Activated T-helper 9 cell treated with anti-CD3 and anti-CD28 coated beads, Interleukin-2, amount 50 U/mL, for 16 hours (primary cell): ENCODE measurements around the gene EVC2.

Experiments
- DNase-seq: peaks from one replicate; pipeline ENCODE4 v3.0.0-alpha.2; 2020; ENCODE audit warnings: low read depth

EVC2 gene

GRCh38 chr4:5566991-5567390 is 141.4 kb downstream of the EVC2 start:
- no peak for DNase-seq

DNA sequence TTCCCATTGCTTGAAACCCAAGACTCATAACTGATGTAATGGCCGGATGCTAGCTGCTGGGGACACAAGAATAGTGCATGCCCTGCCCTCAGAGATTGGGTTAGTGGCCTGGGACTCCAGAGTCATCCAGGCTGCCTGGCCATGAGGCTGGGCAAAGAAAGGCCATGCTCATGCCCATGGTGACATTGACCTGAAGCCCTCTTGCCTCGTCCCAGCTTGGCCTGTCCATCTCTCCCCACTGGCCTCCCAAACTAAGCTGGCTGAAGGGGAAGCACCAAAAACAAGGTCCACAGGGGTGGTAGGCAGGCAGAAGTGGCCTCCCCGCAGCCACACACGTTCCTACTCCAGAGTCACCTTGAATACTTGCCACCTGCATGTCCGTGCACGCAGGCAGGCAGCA is 141.8 kb downstream of the EVC2 start:
- DNase-seq, result no peak

DNA sequence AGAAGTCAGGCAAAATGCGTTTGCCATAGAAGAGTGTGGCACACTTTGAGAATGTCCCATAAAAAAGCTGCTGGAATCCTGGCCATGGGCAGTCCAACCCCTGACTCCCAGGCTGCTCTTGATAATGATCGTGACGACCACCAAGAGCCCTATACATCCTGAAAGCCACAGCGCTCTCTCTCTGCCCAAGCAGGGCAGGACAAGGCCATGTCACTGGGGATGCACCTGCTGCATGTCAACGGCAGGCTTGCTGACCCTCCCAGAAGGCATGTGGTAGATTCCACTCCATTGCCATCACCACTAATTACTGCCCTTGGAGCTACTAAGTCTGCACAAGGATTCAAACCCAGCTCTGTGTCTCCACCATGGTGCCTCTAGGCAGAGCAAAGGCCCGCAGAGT is 144.5 kb downstream of the EVC2 start:
- DNase-seq, result no peak

GRCh38 chr4:5562476-5562875 is 145.9 kb downstream of the EVC2 start:
- DNase-seq, result no peak

- DNase-seq, result no peak
Observed at GRCh38 chr4:5561286-5561685, 147.1 kb downstream of the EVC2 start.

DNA sequence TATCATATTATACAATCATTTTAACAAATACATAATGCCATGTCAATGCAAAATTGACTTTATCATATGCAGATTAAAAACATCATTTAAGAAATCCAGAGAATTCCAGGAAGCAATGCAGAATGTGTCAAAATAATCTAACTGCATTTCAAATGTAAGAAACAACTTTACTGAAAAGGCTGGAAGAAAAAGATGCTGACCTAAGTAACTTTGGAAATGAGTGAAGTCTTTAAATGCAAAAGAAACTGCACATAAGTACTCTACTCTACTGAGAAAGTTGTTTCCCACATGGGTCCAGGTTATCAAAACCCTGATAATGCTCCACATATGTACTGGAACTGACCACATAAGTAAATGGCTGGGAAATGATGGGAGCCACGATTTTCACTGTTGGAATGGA is 149.9 kb downstream of the EVC2 start:
- no peak for DNase-seq

GRCh38 chr4:5554376-5554775 is 154.0 kb downstream of the EVC2 start:
- DNase-seq, result no peak

DNA sequence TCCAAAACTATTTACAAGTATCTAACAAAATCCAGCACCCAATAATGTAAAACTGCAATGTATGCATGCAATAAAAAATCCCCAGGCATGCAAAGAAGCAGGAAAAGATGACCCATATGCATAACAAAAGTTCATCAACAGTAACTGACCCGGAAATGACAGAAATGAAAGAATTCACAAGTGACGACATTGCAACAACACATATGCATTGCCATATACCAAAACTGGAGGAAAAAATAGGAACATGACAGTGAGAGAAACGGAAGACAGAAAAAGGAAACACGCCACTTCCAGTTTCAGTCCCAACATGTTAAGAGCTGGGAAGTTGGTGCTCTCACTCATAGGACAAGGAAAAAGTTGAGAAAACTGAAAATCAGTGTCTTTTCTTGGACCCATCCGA is 154.6 kb downstream of the EVC2 start:
- DNase-seq, result no peak

- no peak for DNase-seq
Observed at GRCh38 chr4:5552451-5552850, 155.9 kb downstream of the EVC2 start.

GRCh38 chr4:5547651-5548249 is 160.6 kb downstream of the EVC2 start:
- DNase-seq, result no peak

DNA sequence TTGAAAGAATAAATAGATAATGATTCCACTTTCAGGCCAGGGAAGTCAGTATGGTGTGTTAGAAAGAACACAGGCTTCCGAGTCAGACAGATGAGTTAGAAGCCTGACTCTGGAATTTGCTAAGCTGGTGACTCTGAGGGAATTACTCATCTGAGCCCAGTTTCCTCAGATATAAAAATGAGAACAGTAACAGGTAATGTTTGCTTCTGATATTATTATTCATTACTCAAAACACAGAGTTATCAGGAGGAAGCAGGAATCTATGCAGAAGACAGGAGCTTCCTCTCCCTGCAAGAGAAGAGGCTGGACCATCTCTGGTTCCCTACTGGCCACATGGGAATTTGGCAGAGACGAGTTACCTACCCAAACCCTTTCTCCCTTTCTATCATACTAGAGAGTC is 163.1 kb downstream of the EVC2 start:
- no peak for DNase-seq

- DNase-seq, result no peak
Observed at GRCh38 chr4:5544762-5545161, 163.6 kb downstream of the EVC2 start.

GRCh38 chr4:5543681-5544080 is 164.7 kb downstream of the EVC2 start:
- DNase-seq, result no peak

GRCh38 chr4:5541169-5541568 is 167.2 kb downstream of the EVC2 start:
- DNase-seq, result no peak

GRCh38 chr4:5539584-5539983 is 168.8 kb downstream of the EVC2 start:
- no peak for DNase-seq

DNA sequence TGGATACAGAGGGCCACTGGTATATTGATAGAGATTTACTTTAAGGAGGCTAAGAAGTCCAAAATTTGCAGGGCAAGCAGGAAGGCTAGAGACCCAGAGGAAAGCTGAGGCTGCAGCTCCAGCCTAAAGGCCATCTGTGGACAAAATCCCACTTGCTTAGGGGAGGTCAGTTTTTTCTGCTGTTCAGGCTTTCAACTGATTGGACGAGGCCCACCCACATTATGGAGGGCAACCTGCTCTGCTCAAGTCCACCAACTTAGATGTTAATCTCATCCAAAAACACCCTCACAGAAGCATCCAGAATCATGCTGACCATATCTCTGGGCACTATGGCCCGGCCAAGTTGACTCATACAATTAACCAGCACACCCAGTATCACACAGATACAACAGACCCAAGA is 176.3 kb downstream of the EVC2 start:
- no peak for DNase-seq

- DNase-seq, result no peak
Observed at GRCh38 chr4:5528031-5528436, 180.3 kb downstream of the EVC2 start.

DNA sequence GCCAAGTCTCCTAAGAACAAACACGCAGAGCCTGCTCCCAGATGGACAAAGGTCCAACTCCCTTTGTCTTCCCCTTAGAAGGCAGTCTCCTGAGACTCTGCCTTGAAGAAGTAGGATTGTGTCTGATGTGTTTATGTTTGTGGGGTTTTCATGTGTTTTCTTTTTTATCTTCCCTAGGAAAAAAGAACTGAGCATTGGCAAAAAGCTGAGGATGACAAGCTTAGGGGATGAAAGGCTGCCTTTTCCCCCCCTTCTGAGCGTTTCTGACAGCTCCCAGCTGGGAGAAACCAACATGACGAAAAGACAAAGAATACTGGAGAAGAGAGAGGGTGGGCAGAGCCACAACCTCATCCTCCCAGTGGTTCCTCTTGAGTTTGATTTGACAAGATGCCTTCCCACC is 181.1 kb downstream of the EVC2 start:
- no peak for DNase-seq

- no peak for DNase-seq
Observed at GRCh38 chr4:5526080-5526846, 182.1 kb downstream of the EVC2 start.

- no peak for DNase-seq
Observed at GRCh38 chr4:5524446-5525299, 183.7 kb downstream of the EVC2 start.

- DNase-seq, result no peak
Observed at GRCh38 chr4:5517372-5517771, 191.0 kb downstream of the EVC2 start.

GRCh38 chr4:5515646-5516045 is 192.7 kb downstream of the EVC2 start:
- no peak for DNase-seq
